K562 (cell line): ENCODE measurements around the gene AIMP1. TPM values are rescaled to one million over a fixed set of nuclear protein-coding genes. Genes with fewer than 3 reads are reported as not detected.

Experiments used
- ATAC-seq: fragments of 200-7000 bp; cut with Tn5 transposase; 3 replicates; pipeline ENCODE4 v1.9.1; 2020; ENCODE audit warnings: moderate library complexity
- BruUV-seq: library from RNA; stranded (reverse); fragments of 400-500 nt; replicated peaks from 2 replicates; lab custom pipeline; 2021; lab: Mats Ljungman, UMichigan
- CTCF ChIA-PET: fragments of 300-600 bp; formaldehyde crosslinking; extraction: SDS; loops from one replicate; lab custom pipeline; 2021; ENCODE audit warnings: low intra/inter-chr PET ratio; lab: Yijun Ruan, JAX
- POLR2A ChIA-PET: fragments of 300-600, 350-650 bp; sonication (Branson Sonifier 250); formaldehyde crosslinking; extraction: SDS; loops from one replicate; lab custom pipeline; 2021; ENCODE audit warnings: antibody characterized with exemption, inconsistent platforms; lab: Yijun Ruan, JAX
- DNase-seq, 4 experiments: peaks; one replicate each; pipeline versions ENCODE4 v3.0.0 to v3.0.0-alpha.2; 2011 to 2018; ENCODE audit warnings: low spot score in 3 of 4, mixed read lengths in 3 of 4; ENCODE audit errors: extremely low read depth in 1 of 4
- FAIRE-seq: peaks from 2 replicates; lab custom pipeline; 2011; peaks lifted over from hg19 to GRCh38; lab: Jason Lieb, UNC
- H2AFZ ChIP-seq: 2 replicates; pipeline ENCODE4 v1.6.0; 2011; ENCODE audit warnings: low read depth, low read length, control low read depth, inconsistent platforms
- H3K27ac ChIP-seq: fragments of 200-600 bp; 3 replicates; pipeline ENCODE4 v1.8.0; 2011; ENCODE audit warnings: low read depth, mild to moderate bottlenecking, control low read depth, inconsistent platforms, low read length, moderate library complexity, mixed read lengths; ENCODE audit errors: extremely low read depth
- H3K27me3 ChIP-seq, 2 experiments: fragments of 300-600 bp in 1 of 2; 2 replicates in 1 of 2; 3 replicates in 1 of 2; pipeline versions ENCODE4 v1.6.0 to v1.8.0; 2011; ENCODE audit warnings: inconsistent platforms in 2 of 2, low read length in 2 of 2, mild to moderate bottlenecking in 1 of 2, mixed read lengths in 1 of 2, moderate library complexity in 1 of 2; ENCODE audit not compliant: control insufficient read depth in 2 of 2, insufficient read depth in 2 of 2
- H3K36me3 ChIP-seq: fragments of 300-600 bp; 3 replicates; pipeline ENCODE4 v1.8.0; 2011; ENCODE audit warnings: mild to moderate bottlenecking, low read length, inconsistent platforms; ENCODE audit not compliant: control insufficient read depth, insufficient read depth
- H3K4me1 ChIP-seq, 2 experiments: fragments of 200-600 bp in 1 of 2; replicated peaks in 1 of 2; 2 replicates in 1 of 2; 3 replicates in 1 of 2; pipeline versions ENCODE4 v1.5.1 to v1.8.0; 2011; ENCODE audit warnings: inconsistent platforms in 2 of 2, low read length in 2 of 2, mild to moderate bottlenecking in 1 of 2, mixed read lengths in 1 of 2, moderate library complexity in 1 of 2; ENCODE audit not compliant: control insufficient read depth in 2 of 2, insufficient read depth in 2 of 2
- H3K4me2 ChIP-seq: 2 replicates; pipeline ENCODE4 v1.6.1; 2011; ENCODE audit warnings: low read length, control low read depth, inconsistent platforms, mixed read lengths; ENCODE audit not compliant: insufficient read depth
- H3K4me3 ChIP-seq: fragments of 200-600 bp; sonication (generic), shearing (Covaris generic); 2 replicates; pipeline ENCODE4 v1.5.1; 2016; ENCODE audit warnings: control low read depth, inconsistent platforms
- H3K79me2 ChIP-seq: fragments of 200-600 bp; 3 replicates; pipeline ENCODE4 v1.8.0; 2011; ENCODE audit warnings: low read length, inconsistent platforms; ENCODE audit not compliant: control insufficient read depth, insufficient read depth
- H3K9ac ChIP-seq, 2 experiments: 2 replicates each; pipeline versions ENCODE4 v1.6.0 to v1.6.1; 2011; ENCODE audit warnings: low read depth in 2 of 2, low read length in 2 of 2, control low read depth in 1 of 2, inconsistent platforms in 1 of 2, mild to moderate bottlenecking in 1 of 2, mixed read lengths in 1 of 2; ENCODE audit not compliant: insufficient read depth in 1 of 2
- H3K9me1 ChIP-seq: one replicate; pipeline ENCODE4 v1.6.0; 2011; ENCODE audit warnings: inconsistent platforms, mild to moderate bottlenecking, low read length, moderate library complexity; ENCODE audit not compliant: control insufficient read depth, insufficient read depth
- H3K9me3 ChIP-seq: replicated peaks from 2 replicates; pipeline ENCODE4 v1.5.1; 2011; ENCODE audit warnings: low read depth, low read length, inconsistent platforms; ENCODE audit not compliant: control insufficient read depth, insufficient read depth
- H4K20me1 ChIP-seq: replicated peaks from 2 replicates; pipeline ENCODE4 v1.6.1; 2011; ENCODE audit warnings: low read length, inconsistent platforms, mixed read lengths; ENCODE audit not compliant: control insufficient read depth, insufficient read depth
- CTBP1 ChIP-seq: fragments of 450-650 bp; IDR thresholded peaks from 2 replicates; pipeline ENCODE4 v1.6.1; 2016; ENCODE audit warnings: borderline replicate concordance
- FOXP4 ChIP-seq: sonication (generic); formaldehyde crosslinking; IDR thresholded peaks from 2 replicates; pipeline ENCODE4 v1.8.0; 2022; ENCODE audit warnings: mild to moderate bottlenecking, missing genetic modification reagents, borderline replicate concordance
- HMBOX1 ChIP-seq: sonication (generic); IDR thresholded peaks from 2 replicates; pipeline ENCODE4 v1.6.1; 2016
- SPI1 ChIP-seq: IDR thresholded peaks from 2 replicates; pipeline ENCODE4 v1.6.1; 2011; ENCODE audit warnings: low read depth, low read length, control low read depth, borderline replicate concordance
- TBP ChIP-seq: optimal IDR thresholded peaks from 2 replicates; pipeline ENCODE3; 2011; ENCODE audit warnings: low read depth, low read length, improper control_type of control experiment
- TRIM25 ChIP-seq: fragments of 450-650 bp; IDR thresholded peaks from 2 replicates; pipeline ENCODE4 v1.7.0; 2016; ENCODE audit warnings: borderline replicate concordance
- ZFPM2 ChIP-seq: fragments of 250-450 bp; sonication (Bioruptor Pico); IDR thresholded peaks from 2 replicates; pipeline ENCODE4 v1.5.1; 2022; ENCODE audit warnings: mild to moderate bottlenecking
- ZNF197 ChIP-seq: fragments of 200-800 bp; sonication (Bioruptor generic); IDR thresholded peaks from 2 replicates; pipeline ENCODE4 v1.6.1; 2016; ENCODE audit warnings: low read depth, missing genetic modification characterization, missing compliant biosample characterization
- WGBS: fragments of 100-300 bp; shearing (Covaris generic); methylation state at CpG from one replicate; pipeline ENCODE4 v1.1.6; 2016; ENCODE audit warnings: low coverage, mixed read lengths; ENCODE audit not compliant: insufficient coverage; ENCODE audit errors: missing lambda C conversion rate; 5-methylcytosine and 5-hydroxymethylcytosine counted together
- in situ Hi-C: fragments of 300-500 bp; cut with MboI; formaldehyde crosslinking; loops from 4 replicates; pipeline ENCODE4 v1.15.0; 2018; ENCODE audit warnings: inconsistent platforms, mixed read lengths
- intact Hi-C: fragments of 100-400 bp; cut with micrococcal nuclease; formaldehyde crosslinking; loops from 2 replicates; pipeline ENCODE4 v1.14.2; 2022
- polyA plus RNA-seq, 8 experiments: library from polyadenylated mRNA; depleted of rRNA in 4 of 8; stranded (reverse) in 5 of 8; unstranded in 3 of 8; fragments of >200 nt; fragmentation: Nextera tagmentation in 2 of 8; fragmentation: Illumina TruSeq in 1 of 8; extraction: Ambion mirVana in 2 of 8; extraction: Trizol in 1 of 8; gene quantifications; 2 replicates each; pipeline versions ENCODE4 v1.2.1 to v1.2.3, GENCODE V29; 2011 to 2014; ENCODE audit warnings: inconsistent platforms in 1 of 8, missing spikeins in 1 of 8
- total RNA-seq, 7 experiments: library from RNA; depleted of rRNA in 6 of 7; stranded (reverse); fragments of >200 nt in 6 of 7; fragmentation: Illumina TruSeq in 2 of 7; extraction: Trizol in 2 of 7; gene quantifications; 2 replicates each; pipeline versions ENCODE4 v1.2.1 to v1.2.3, GENCODE V29; 2011 to 2021; ENCODE audit warnings: low replicate concordance in 1 of 7
- TF ChIP-seq, protein P1 (sequence below): sonication (generic); formaldehyde crosslinking; IDR thresholded peaks from 2 replicates; pipeline ENCODE4 v1.8.0; 2023; ENCODE audit warnings: mild to moderate bottlenecking, missing genetic modification reagents

AIMP1 gene
- total and polyA plus RNA-seq, 9 of the 15 experiments (the other 6 are each of a cell fraction or from before 2014, with no cell fraction given), result 39.9 to 141 (median 70.1) TPM

DNA sequence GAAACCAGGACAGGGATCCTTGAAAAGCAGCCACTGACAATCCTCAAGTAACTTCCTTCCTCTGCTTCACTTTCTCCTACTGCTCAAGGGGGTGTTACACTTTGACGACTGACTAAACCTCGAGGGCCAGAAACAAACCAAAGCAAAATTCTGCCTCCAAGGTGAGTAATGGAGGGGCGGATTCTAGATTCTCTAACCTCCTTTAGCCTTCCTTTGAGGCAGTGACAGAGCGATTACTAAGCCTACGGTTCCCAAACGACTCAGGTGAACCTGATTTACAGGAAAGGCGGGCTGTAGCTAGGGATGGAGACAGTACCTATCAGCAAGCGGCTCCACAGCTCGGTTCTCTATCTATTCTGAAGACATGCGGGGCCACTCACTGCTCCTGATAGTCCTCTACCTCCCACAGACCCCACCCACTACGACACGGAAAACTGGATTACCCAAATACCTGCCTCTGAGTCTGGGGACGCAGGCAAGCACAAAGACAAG, 828 bp upstream of the AIMP1 start:
- DNase-seq (peak in 3 of 4 experiments; percentile 23 to 31 (median 25)), ATAC-seq (peak; percentile 66), FAIRE-seq (no peak)
- Histone ChIP-seq H3K4me3 (peak overlapping the region; percentile 96), H3K9me1 (no peaks in the 10 kb centered on the region), H3K9me3 (no peaks in the 10 kb centered on the region), H3K27me3 (no peaks in the 10 kb centered on the region), H3K79me2 (peaks cover 98% of the 10 kb centered on the region), H3K36me3 (peaks cover 6% of the 10 kb centered on the region; the same call in 2 of the 3 replicates), H3K4me1 (peaks cover 8 to 15% of the 10 kb centered on the region in 2 experiments; a peak in 4 of 5 replicates), H3K27ac (peak overlapping the region; percentile 99), H3K9ac (peak overlapping the region; percentile 98), H4K20me1 (no peaks in the 10 kb centered on the region), H2AFZ (peak overlapping the region; percentile 99), H3K4me2 (peak overlapping the region; percentile 98)
- TSS peak; percentile 83 for BruUV-seq
- in situ Hi-C loops (loop anchor here (25.0 kb wide), 1 partner anchor 1397 kb away; the partner anchor contains the start of gene PAPSS1), intact Hi-C loops (loop anchor here (5.0 kb wide), 1 partner anchor 1407 kb away; the partner anchor contains the start of gene PAPSS1)
- POLR2A ChIA-PET, result interaction anchor here (0.6 to 1.7 kb wide), 7 partner anchors 9 to 636 kb away, joined by 3 to 8 read pairs (median 4); no protein-coding TSS in a partner anchor
- 0% methylated on average over 10 of the region's 13 CpGs for WGBS
- CTCF ChIA-PET, result no interaction called here
- no peak for TF ChIP-seq ZFPM2 (CRISPR knock-in tag)
- TF ChIP-seq, protein P1, sequence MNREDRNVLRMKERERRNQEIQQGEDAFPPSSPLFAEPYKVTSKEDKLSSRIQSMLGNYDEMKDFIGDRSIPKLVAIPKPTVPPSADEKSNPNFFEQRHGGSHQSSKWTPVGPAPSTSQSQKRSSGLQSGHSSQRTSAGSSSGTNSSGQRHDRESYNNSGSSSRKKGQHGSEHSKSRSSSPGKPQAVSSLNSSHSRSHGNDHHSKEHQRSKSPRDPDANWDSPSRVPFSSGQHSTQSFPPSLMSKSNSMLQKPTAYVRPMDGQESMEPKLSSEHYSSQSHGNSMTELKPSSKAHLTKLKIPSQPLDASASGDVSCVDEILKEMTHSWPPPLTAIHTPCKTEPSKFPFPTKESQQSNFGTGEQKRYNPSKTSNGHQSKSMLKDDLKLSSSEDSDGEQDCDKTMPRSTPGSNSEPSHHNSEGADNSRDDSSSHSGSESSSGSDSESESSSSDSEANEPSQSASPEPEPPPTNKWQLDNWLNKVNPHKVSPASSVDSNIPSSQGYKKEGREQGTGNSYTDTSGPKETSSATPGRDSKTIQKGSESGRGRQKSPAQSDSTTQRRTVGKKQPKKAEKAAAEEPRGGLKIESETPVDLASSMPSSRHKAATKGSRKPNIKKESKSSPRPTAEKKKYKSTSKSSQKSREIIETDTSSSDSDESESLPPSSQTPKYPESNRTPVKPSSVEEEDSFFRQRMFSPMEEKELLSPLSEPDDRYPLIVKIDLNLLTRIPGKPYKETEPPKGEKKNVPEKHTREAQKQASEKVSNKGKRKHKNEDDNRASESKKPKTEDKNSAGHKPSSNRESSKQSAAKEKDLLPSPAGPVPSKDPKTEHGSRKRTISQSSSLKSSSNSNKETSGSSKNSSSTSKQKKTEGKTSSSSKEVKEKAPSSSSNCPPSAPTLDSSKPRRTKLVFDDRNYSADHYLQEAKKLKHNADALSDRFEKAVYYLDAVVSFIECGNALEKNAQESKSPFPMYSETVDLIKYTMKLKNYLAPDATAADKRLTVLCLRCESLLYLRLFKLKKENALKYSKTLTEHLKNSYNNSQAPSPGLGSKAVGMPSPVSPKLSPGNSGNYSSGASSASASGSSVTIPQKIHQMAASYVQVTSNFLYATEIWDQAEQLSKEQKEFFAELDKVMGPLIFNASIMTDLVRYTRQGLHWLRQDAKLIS (CRISPR knock-in tag), result 0 out of 2 replicates have a peak, but pooled peaks have one; percentile 70
- peak; percentile 23 for TF ChIP-seq TBP
- TF ChIP-seq TRIM25, result 0 out of 2 replicates have a peak, but pooled peaks have one; percentile 12
- 0 out of 2 replicates have a peak, but pooled peaks have one; percentile 8 for TF ChIP-seq CTBP1
- peak; percentile 54; the same call in 1 of the 2 replicates for TF ChIP-seq SPI1
- peak; percentile 38; the same call in 1 of the 2 replicates for TF ChIP-seq HMBOX1
- peak; percentile 22; the same call in 1 of the 2 replicates for TF ChIP-seq ZNF197 (CRISPR knock-in tag)
- TF ChIP-seq FOXP4 (CRISPR knock-in tag), result peak; percentile 64; the same call in 1 of the 2 replicates
